Endothelial cell of umbilical vein (primary cell): ENCODE results near the gene FLT4.

Experiments
- EZH2 ChIP-seq: IDR thresholded peaks from 2 replicates; pipeline ENCODE4 v1.6.1; 2012; ENCODE audit warnings: borderline replicate concordance, low read depth, mild to moderate bottlenecking, moderate library complexity, low read length, inconsistent platforms; ENCODE audit not compliant: severe bottlenecking
- GATA2 ChIP-seq: IDR thresholded peaks from 2 replicates; pipeline ENCODE4 v1.7.0; 2011; ENCODE audit warnings: low read depth, mild to moderate bottlenecking, moderate library complexity, mixed read lengths, low read length; ENCODE audit not compliant: insufficient read length, insufficient read depth
- POLR2A ChIP-seq: IDR thresholded peaks from 2 replicates; pipeline ENCODE4 v1.6.1; 2012; ENCODE audit warnings: low read depth, mild to moderate bottlenecking, control low read depth, low read length
- POLR2AphosphoS5 ChIP-seq: IDR thresholded peaks from 2 replicates; pipeline ENCODE4 v1.6.1; 2012; ENCODE audit warnings: low read depth, mild to moderate bottlenecking, control low read depth, low read length, moderate library complexity; ENCODE audit not compliant: insufficient read depth
- TF ChIP-seq, protein P1 (sequence below), 2 donors: IDR thresholded peaks; 1 replicate in 1 of 2; 2 replicates in 1 of 2; pipeline ENCODE4 v1.5.1; 2011; ENCODE audit warnings: low read length in 2 of 2, mild to moderate bottlenecking in 2 of 2, moderate library complexity in 2 of 2, control low read depth in 1 of 2, inconsistent platforms in 1 of 2, low read depth in 1 of 2; ENCODE audit not compliant: insufficient read depth in 1 of 2; ENCODE audit errors: extremely low read depth in 1 of 2
- TF ChIP-seq, protein P2 (sequence below): IDR thresholded peaks from 2 replicates; pipeline ENCODE4 v1.6.1; 2011; ENCODE audit not compliant: insufficient read depth, insufficient read length

DNA sequence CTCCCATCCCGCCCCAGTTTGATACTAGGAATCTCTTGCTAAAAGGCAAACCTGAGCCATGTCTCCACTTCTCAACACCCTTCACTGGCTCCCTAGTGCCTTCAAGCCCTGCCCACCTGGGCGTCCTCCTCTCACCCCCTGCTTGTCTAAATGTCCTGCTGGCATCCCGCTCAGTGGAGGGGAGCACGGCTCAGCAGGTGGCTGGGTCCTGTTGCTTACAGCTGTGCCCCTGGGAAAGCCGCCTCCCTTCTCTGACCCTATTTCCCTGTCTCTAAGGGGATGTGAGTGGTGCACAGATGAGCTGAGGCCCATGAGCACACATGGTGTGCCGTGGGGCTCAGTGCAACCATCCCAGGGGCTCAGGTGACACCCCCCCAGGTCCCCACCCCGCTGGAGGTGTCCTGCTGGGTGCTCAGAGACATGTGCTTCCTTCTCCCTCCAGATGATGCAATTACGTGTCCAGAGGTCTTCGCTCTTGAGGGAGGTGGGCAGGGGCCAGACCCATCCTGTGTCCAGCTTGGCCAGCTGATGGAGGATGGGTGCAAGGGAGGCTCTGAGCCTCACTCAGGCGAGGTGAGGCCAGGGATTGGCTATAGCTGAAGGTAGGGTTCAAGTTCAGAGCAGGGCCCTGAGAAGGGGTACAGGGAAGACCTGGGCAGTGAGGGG is 24.1 kb downstream of the FLT4 start:
- TF ChIP-seq GATA2: no peak
- no peak for TF ChIP-seq POLR2A
- TF ChIP-seq, protein P1, sequence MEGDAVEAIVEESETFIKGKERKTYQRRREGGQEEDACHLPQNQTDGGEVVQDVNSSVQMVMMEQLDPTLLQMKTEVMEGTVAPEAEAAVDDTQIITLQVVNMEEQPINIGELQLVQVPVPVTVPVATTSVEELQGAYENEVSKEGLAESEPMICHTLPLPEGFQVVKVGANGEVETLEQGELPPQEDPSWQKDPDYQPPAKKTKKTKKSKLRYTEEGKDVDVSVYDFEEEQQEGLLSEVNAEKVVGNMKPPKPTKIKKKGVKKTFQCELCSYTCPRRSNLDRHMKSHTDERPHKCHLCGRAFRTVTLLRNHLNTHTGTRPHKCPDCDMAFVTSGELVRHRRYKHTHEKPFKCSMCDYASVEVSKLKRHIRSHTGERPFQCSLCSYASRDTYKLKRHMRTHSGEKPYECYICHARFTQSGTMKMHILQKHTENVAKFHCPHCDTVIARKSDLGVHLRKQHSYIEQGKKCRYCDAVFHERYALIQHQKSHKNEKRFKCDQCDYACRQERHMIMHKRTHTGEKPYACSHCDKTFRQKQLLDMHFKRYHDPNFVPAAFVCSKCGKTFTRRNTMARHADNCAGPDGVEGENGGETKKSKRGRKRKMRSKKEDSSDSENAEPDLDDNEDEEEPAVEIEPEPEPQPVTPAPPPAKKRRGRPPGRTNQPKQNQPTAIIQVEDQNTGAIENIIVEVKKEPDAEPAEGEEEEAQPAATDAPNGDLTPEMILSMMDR (IDR thresholded peaks at IDR 0.05; ENCODE audit: extremely low read depth in 1 of 2, insufficient read depth in 1 of 2, low read depth in 1 of 2, low read length in 2 of 2): no peak
- TF ChIP-seq EZH2: no peak
- TF ChIP-seq POLR2AphosphoS5: no peak
- TF ChIP-seq, protein P2, sequence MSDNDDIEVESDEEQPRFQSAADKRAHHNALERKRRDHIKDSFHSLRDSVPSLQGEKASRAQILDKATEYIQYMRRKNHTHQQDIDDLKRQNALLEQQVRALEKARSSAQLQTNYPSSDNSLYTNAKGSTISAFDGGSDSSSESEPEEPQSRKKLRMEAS: no peak
